SK-N-SH treated with all-trans-retinoic acid at 6 μM for 48 hours (cell line): ENCODE data around the gene SP140.
"Not testable (repeated sequence)": the region's sequence is repeated elsewhere in the genome, so short reads cannot be mapped to it uniquely, and the experiment has no call there.

Experiments
- ATAC-seq: fragments of 200-7000 bp; cut with Tn5 transposase; 3 replicates; pipeline ENCODE4 v1.9.1; 2020; ENCODE audit warnings: mild to moderate bottlenecking, moderate library complexity
- ARNTL ChIP-seq: fragments of 450-650 bp; formaldehyde crosslinking; IDR thresholded peaks from 2 replicates; pipeline ENCODE4 v1.5.0; 2020; ENCODE audit warnings: low read depth, mild to moderate bottlenecking, moderate library complexity, borderline replicate concordance
- BACH2 ChIP-seq: fragments of 250-450 bp; sonication (Bioruptor Pico); IDR thresholded peaks from 2 replicates; pipeline ENCODE4 v1.9.0; 2021; ENCODE audit warnings: mild to moderate bottlenecking, borderline replicate concordance
- CSDC2 ChIP-seq: fragments of 250-450 bp; sonication (Bioruptor Pico); IDR thresholded peaks from 2 replicates; pipeline ENCODE4 v1.5.0; 2020; ENCODE audit warnings: mild to moderate bottlenecking, moderate library complexity
- GLIS3 ChIP-seq: fragments of 250-450 bp; sonication (Bioruptor Pico); IDR thresholded peaks from 2 replicates; pipeline ENCODE4 v1.5.0; 2020; ENCODE audit warnings: mild to moderate bottlenecking, moderate library complexity
- ISL1 ChIP-seq: fragments of 250-450 bp; sonication (Bioruptor Pico); IDR thresholded peaks from 2 replicates; pipeline ENCODE4 v2.1.2; 2022; ENCODE audit warnings: mild to moderate bottlenecking, moderate library complexity
- OSR1 ChIP-seq: fragments of 250-450 bp; sonication (Bioruptor Pico); IDR thresholded peaks from 2 replicates; pipeline ENCODE4 v1.8.0; 2022; ENCODE audit warnings: moderate library complexity, mild to moderate bottlenecking, inconsistent platforms
- PPARA ChIP-seq: fragments of 250-450 bp; sonication (Bioruptor Pico); IDR thresholded peaks from 2 replicates; pipeline ENCODE4 v1.5.0; 2020; ENCODE audit warnings: mild to moderate bottlenecking, borderline replicate concordance
- RARB ChIP-seq: fragments of 250-450 bp; sonication (Bioruptor Pico); IDR thresholded peaks from 2 replicates; pipeline ENCODE4 v1.8.0; 2021; ENCODE audit warnings: mild to moderate bottlenecking, moderate library complexity
- TCF4 ChIP-seq: fragments of 250-450 bp; sonication (Bioruptor Pico); IDR thresholded peaks from 2 replicates; pipeline ENCODE4 v1.8.0; 2021; ENCODE audit warnings: mild to moderate bottlenecking, moderate library complexity, borderline replicate concordance
- TOX ChIP-seq: fragments of 250-450 bp; sonication (Bioruptor Pico); IDR thresholded peaks from 2 replicates; pipeline ENCODE4 v1.8.0; 2021; ENCODE audit warnings: mild to moderate bottlenecking, moderate library complexity, borderline replicate concordance
- ZC3H10 ChIP-seq: fragments of 250-450 bp; sonication (Bioruptor Pico); IDR thresholded peaks from 2 replicates; pipeline ENCODE4 v1.5.1; 2021; ENCODE audit warnings: mild to moderate bottlenecking, moderate library complexity
- ZFP3 ChIP-seq: fragments of 250-450 bp; sonication (Bioruptor Pico); IDR thresholded peaks from 2 replicates; pipeline ENCODE4 v1.5.0; 2020; ENCODE audit warnings: mild to moderate bottlenecking, moderate library complexity
- ZFP30 ChIP-seq: fragments of 450-650 bp; formaldehyde crosslinking; IDR thresholded peaks from 2 replicates; pipeline ENCODE4 v1.5.0; 2022; ENCODE audit warnings: mild to moderate bottlenecking, moderate library complexity
- ZNF565 ChIP-seq: fragments of 450-650 bp; formaldehyde crosslinking; conservative IDR thresholded peaks from 2 replicates; pipeline ENCODE4 v1.5.0; 2020; ENCODE audit warnings: low read depth, mild to moderate bottlenecking, moderate library complexity
- ZNF8 ChIP-seq: fragments of 450-650 bp; formaldehyde crosslinking; IDR thresholded peaks from 2 replicates; pipeline ENCODE4 v1.5.0; 2020; ENCODE audit warnings: mild to moderate bottlenecking, moderate library complexity
- TF ChIP-seq, protein P1 (sequence below): fragments of 250-450 bp; sonication (Bioruptor Pico); IDR thresholded peaks from 2 replicates; pipeline ENCODE4 v1.5.1; 2020; ENCODE audit warnings: low read depth, mild to moderate bottlenecking, moderate library complexity
- TF ChIP-seq, protein P2 (sequence below): fragments of 250-450 bp; sonication (Bioruptor Pico); IDR thresholded peaks from 2 replicates; pipeline ENCODE4 v1.8.0; 2020; ENCODE audit warnings: mild to moderate bottlenecking, moderate library complexity, borderline replicate concordance
- TF ChIP-seq, protein P3 (sequence below): fragments of 250-450 bp; sonication (Bioruptor Pico); IDR thresholded peaks from 2 replicates; pipeline ENCODE4 v1.8.0; 2021; ENCODE audit warnings: low read depth, mild to moderate bottlenecking, moderate library complexity, borderline replicate concordance
- TF ChIP-seq, protein P4 (sequence below): fragments of 250-450 bp; sonication (Bioruptor Pico); IDR thresholded peaks from 2 replicates; pipeline ENCODE4 v1.5.1; 2021; ENCODE audit warnings: mild to moderate bottlenecking, moderate library complexity
- TF ChIP-seq, protein P5 (sequence below): fragments of 250-450 bp; sonication (Bioruptor Pico); IDR thresholded peaks from 2 replicates; pipeline ENCODE4 v1.5.0; 2020; ENCODE audit warnings: mild to moderate bottlenecking, moderate library complexity

SP140 gene

DNA sequence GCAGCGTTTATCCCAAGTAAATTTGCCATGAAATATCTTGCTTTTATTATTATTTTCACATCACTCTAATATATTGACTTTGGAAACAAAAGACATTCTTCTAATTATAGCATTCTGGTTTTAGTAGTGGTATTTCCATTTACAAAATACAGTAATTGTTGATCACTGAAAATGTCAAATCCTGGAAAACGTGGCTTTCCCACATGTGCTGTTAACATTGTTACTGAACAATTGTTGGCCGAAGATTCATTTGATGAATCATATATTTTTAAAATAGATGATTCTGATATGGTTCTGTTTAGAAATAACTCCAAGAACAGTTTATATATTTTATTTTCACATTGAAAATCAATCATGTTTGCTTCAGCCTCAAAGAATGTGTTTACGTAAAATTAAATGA lies 32.9 kb downstream of the SP140 start:
- ATAC-seq: no peak
- TF ChIP-seq OSR1: no peak
- TF ChIP-seq, protein P1, sequence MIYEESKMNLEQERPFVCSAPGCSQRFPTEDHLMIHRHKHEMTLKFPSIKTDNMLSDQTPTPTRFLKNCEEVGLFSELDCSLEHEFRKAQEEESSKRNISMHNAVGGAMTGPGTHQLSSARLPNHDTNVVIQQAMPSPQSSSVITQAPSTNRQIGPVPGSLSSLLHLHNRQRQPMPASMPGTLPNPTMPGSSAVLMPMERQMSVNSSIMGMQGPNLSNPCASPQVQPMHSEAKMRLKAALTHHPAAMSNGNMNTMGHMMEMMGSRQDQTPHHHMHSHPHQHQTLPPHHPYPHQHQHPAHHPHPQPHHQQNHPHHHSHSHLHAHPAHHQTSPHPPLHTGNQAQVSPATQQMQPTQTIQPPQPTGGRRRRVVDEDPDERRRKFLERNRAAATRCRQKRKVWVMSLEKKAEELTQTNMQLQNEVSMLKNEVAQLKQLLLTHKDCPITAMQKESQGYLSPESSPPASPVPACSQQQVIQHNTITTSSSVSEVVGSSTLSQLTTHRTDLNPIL (CRISPR knock-in tag): no peak
- TF ChIP-seq ZNF565 (CRISPR knock-in tag): no peak
- TF ChIP-seq RARB: no peak
- TF ChIP-seq, protein P2, sequence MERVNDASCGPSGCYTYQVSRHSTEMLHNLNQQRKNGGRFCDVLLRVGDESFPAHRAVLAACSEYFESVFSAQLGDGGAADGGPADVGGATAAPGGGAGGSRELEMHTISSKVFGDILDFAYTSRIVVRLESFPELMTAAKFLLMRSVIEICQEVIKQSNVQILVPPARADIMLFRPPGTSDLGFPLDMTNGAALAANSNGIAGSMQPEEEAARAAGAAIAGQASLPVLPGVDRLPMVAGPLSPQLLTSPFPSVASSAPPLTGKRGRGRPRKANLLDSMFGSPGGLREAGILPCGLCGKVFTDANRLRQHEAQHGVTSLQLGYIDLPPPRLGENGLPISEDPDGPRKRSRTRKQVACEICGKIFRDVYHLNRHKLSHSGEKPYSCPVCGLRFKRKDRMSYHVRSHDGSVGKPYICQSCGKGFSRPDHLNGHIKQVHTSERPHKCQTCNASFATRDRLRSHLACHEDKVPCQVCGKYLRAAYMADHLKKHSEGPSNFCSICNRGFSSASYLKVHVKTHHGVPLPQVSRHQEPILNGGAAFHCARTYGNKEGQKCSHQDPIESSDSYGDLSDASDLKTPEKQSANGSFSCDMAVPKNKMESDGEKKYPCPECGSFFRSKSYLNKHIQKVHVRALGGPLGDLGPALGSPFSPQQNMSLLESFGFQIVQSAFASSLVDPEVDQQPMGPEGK (CRISPR knock-in tag): no peak
- TF ChIP-seq ZFP3 (CRISPR knock-in tag): no peak
- TF ChIP-seq, protein P3, sequence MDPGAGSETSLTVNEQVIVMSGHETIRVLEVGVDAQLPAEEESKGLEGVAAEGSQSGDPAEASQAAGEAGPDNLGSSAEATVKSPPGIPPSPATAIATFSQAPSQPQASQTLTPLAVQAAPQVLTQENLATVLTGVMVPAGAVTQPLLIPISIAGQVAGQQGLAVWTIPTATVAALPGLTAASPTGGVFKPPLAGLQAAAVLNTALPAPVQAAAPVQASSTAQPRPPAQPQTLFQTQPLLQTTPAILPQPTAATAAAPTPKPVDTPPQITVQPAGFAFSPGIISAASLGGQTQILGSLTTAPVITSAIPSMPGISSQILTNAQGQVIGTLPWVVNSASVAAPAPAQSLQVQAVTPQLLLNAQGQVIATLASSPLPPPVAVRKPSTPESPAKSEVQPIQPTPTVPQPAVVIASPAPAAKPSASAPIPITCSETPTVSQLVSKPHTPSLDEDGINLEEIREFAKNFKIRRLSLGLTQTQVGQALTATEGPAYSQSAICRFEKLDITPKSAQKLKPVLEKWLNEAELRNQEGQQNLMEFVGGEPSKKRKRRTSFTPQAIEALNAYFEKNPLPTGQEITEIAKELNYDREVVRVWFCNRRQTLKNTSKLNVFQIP (CRISPR knock-in tag): no peak
- no peak for TF ChIP-seq BACH2
- no peak for TF ChIP-seq ARNTL (CRISPR knock-in tag)
- TF ChIP-seq, protein P4, sequence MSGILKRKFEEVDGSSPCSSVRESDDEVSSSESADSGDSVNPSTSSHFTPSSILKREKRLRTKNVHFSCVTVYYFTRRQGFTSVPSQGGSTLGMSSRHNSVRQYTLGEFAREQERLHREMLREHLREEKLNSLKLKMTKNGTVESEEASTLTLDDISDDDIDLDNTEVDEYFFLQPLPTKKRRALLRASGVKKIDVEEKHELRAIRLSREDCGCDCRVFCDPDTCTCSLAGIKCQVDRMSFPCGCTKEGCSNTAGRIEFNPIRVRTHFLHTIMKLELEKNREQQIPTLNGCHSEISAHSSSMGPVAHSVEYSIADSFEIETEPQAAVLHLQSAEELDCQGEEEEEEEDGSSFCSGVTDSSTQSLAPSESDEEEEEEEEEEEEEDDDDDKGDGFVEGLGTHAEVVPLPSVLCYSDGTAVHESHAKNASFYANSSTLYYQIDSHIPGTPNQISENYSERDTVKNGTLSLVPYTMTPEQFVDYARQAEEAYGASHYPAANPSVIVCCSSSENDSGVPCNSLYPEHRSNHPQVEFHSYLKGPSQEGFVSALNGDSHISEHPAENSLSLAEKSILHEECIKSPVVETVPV (CRISPR knock-in tag): no peak
- no peak for TF ChIP-seq PPARA
- TF ChIP-seq TOX (CRISPR knock-in tag): no peak

DNA sequence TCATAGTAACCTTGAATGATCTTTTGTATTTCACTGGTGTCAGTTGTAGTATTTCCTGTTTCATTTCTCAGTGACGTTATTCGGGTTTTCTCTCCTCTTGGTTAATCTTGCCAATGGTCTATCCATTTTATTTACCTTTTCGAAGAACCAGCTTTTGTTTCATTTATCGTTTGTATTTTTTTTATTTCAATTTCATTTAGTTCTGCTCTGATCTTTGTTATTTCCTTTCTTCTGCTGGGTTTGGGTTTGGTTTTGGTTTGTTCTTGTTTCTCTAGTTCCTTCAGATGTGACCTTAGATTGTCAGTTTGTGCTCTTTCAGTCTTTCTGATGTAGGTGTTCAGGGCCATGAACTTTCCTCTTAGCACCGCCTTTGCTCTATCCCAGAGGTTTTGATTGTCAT lies 36.7 kb downstream of the SP140 start:
- no peak for ATAC-seq
- TF ChIP-seq PPARA (no peak), ISL1 (no peak), TCF4 (CRISPR knock-in tag) (no peak), ARNTL (CRISPR knock-in tag) (no peak), RARB (no peak), ZNF565 (CRISPR knock-in tag) (no peak), OSR1 (no peak), ZNF8 (CRISPR knock-in tag) (no peak), ZFP3 (CRISPR knock-in tag) (no peak), ZFP30 (no peak), CSDC2 (no peak), GLIS3 (CRISPR knock-in tag) (no peak), BACH2 (no peak), ZC3H10 (no peak)
- TF ChIP-seq, protein P4 (CRISPR knock-in tag): no peak
- TF ChIP-seq, protein P1 (CRISPR knock-in tag): no peak
- TF ChIP-seq, protein P5, sequence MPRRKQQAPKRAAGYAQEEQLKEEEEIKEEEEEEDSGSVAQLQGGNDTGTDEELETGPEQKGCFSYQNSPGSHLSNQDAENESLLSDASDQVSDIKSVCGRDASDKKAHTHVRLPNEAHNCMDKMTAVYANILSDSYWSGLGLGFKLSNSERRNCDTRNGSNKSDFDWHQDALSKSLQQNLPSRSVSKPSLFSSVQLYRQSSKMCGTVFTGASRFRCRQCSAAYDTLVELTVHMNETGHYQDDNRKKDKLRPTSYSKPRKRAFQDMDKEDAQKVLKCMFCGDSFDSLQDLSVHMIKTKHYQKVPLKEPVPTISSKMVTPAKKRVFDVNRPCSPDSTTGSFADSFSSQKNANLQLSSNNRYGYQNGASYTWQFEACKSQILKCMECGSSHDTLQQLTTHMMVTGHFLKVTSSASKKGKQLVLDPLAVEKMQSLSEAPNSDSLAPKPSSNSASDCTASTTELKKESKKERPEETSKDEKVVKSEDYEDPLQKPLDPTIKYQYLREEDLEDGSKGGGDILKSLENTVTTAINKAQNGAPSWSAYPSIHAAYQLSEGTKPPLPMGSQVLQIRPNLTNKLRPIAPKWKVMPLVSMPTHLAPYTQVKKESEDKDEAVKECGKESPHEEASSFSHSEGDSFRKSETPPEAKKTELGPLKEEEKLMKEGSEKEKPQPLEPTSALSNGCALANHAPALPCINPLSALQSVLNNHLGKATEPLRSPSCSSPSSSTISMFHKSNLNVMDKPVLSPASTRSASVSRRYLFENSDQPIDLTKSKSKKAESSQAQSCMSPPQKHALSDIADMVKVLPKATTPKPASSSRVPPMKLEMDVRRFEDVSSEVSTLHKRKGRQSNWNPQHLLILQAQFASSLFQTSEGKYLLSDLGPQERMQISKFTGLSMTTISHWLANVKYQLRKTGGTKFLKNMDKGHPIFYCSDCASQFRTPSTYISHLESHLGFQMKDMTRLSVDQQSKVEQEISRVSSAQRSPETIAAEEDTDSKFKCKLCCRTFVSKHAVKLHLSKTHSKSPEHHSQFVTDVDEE (CRISPR knock-in tag): no peak
- TF ChIP-seq, protein P2 (CRISPR knock-in tag): no peak
- TF ChIP-seq, protein P3 (CRISPR knock-in tag): no peak

DNA sequence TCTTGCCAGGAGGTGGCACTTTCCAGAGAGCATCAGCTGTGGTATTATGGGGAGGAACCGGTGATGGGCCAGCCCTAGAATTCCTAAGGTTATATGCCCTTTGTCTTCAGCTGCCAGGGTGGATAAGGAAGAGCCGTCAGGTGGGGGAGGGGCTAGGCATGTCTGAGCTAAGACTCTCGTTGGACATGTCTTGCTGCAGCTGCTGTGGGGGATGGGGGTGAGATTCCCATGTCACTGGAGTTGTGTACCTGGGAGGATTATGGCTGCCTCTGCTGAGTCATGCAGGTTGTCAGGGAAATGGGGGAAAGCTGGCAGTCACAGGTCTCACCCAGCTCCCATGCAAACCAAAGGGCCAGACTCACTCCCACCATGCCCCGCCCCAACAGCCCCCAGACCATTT lies 39.4 kb downstream of the SP140 start:
- ATAC-seq: not testable (repeated sequence)
